AG04450 (cell line): ENCODE results near the gene CCDC157. TPM values are rescaled to one million over a fixed set of nuclear protein-coding genes. Genes with fewer than 3 reads are reported as not detected.

Experiments
- CTCF ChIA-PET: fragments of 300-600, 350-600 bp; formaldehyde crosslinking; extraction: SDS; loops from one replicate; lab custom pipeline; 2022; ENCODE audit warnings: antibody characterized with exemption, inconsistent platforms; lab: Charles Lee
- POLR2A ChIA-PET: fragments of 350-600 bp; formaldehyde crosslinking; extraction: SDS; loops from one replicate; lab custom pipeline; 2021; ENCODE audit warnings: antibody characterized with exemption, inconsistent platforms; lab: Yijun Ruan, JAX
- DNase-seq: peaks from one replicate; pipeline ENCODE4 v3.0.0-alpha.2; 2011; ENCODE audit warnings: low read depth, low spot score
- H3K27ac ChIP-seq: one replicate; pipeline ENCODE4 v1.5.1; 2012; ENCODE audit warnings: low read depth, low read length, control low read depth
- H3K27me3 ChIP-seq: one replicate; pipeline ENCODE4 v1.6.0; 2012; ENCODE audit warnings: low read length; ENCODE audit not compliant: control insufficient read depth, insufficient read depth
- H3K4me3 ChIP-seq: 2 replicates; pipeline ENCODE4 v1.5.1; 2011; ENCODE audit warnings: mild to moderate bottlenecking, low read depth, low read length, control low read depth
- H3K9me3 ChIP-seq: 2 replicates; pipeline ENCODE4 v1.5.1; 2012; ENCODE audit warnings: low read length; ENCODE audit not compliant: control insufficient read depth, insufficient read depth
- polyA plus RNA-seq: library from polyadenylated mRNA; depleted of rRNA; stranded (reverse); fragments of >200 nt; gene quantifications from 2 replicates; pipeline ENCODE4 v1.2.3, GENCODE V29; 2011
- TF ChIP-seq, protein P1 (sequence below): IDR thresholded peaks from 2 replicates; pipeline ENCODE4 v1.5.1; 2011; ENCODE audit warnings: low read depth, low read length, control low read depth, inconsistent platforms

Gene CCDC157
- polyA plus RNA-seq, 1 experiment, result 1.6 TPM

DNA sequence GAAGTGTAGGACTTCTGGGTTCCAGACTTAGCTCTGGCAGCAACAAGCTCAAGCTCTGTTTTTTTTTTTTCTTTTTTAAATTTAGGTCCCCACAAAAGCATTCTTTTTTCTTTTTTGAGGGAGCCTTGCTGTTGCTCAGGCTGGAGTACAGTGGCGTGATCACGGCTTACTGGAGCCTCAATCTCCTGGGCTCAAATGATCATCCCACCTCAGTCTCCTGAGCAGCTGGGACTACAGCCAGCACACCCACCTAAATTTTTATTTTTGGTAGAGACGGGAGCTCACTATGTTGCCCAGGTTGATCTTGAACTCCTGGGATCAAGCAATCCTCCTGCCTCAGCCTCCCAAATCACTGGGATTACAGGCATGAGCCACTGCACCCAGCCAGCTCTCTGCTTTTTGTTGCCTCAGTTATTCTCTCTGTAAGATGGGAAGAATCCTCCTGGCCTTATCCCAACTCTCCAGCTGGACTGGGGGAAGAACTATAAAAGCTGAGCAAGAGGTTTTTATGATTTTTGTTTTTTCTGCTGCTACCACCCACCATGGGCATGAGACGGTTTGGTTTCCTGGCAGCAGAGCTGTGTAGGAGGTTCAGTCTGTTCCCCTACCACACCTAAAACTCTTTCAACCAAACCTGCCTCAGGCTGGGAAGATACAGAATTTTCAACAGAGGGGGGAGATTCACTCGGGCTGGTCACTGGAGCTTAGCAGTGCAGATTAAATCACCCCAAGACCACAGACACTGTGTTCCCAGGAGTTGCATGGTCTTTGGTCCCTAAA is 57.1 kb downstream of the CCDC157 start:
- TF ChIP-seq, protein P1, sequence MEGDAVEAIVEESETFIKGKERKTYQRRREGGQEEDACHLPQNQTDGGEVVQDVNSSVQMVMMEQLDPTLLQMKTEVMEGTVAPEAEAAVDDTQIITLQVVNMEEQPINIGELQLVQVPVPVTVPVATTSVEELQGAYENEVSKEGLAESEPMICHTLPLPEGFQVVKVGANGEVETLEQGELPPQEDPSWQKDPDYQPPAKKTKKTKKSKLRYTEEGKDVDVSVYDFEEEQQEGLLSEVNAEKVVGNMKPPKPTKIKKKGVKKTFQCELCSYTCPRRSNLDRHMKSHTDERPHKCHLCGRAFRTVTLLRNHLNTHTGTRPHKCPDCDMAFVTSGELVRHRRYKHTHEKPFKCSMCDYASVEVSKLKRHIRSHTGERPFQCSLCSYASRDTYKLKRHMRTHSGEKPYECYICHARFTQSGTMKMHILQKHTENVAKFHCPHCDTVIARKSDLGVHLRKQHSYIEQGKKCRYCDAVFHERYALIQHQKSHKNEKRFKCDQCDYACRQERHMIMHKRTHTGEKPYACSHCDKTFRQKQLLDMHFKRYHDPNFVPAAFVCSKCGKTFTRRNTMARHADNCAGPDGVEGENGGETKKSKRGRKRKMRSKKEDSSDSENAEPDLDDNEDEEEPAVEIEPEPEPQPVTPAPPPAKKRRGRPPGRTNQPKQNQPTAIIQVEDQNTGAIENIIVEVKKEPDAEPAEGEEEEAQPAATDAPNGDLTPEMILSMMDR, result no peak
- peak overlapping the region; percentile 21 for H3K27ac ChIP-seq
- DNase-seq, result no peak
- H3K4me3 ChIP-seq, result no peak overlapping the region
- no peaks in the 10 kb centered on the region for H3K27me3 ChIP-seq
- CTCF ChIA-PET, result interaction anchor here (0.8 to 1.4 kb wide), 3 partner anchors 10 to 26 kb away, joined by 3 to 5 read pairs (median 4); no protein-coding TSS in a partner anchor
- no peaks in the 10 kb centered on the region for H3K9me3 ChIP-seq
- POLR2A ChIA-PET, result interaction anchor here (0.8 to 1.2 kb wide), 2 partner anchors 11 to 16 kb away, joined by 3 read pairs; no protein-coding TSS in a partner anchor

DNA sequence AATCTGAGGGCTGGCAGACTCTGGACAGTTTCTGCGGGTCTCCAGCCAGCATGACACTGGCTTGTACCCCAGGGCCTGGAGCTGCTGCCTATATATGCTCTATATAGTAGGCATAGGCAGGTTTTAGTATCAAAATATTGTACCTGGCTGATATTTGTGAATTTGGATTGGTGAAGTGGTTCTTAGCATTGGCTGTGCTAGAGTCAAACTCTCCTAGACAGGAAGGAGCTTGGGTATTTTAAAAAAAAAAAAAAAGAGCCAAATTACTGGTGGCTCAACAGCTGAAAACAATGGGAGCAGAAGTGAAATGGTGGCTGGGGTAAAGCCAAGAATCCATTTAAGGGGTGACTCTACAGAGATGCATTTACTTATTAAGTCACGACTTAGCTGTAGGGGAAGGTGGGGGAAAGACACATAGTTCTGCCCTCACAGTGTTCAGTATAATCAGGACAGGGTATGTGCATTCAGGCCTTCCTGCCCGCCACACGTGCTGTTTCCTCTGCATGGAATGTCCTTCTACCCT is 57.8 kb downstream of the CCDC157 start:
- H3K9me3 ChIP-seq, result no peaks in the 10 kb centered on the region
- no peak for DNase-seq
- TF ChIP-seq, protein P1, result no peak
- H3K27ac ChIP-seq, result no peak overlapping the region
- CTCF ChIA-PET, result interaction anchor here (0.8 kb wide), 1 partner anchor 20 kb away, joined by 3 read pairs; no protein-coding TSS in a partner anchor
- POLR2A ChIA-PET, result interaction anchor here (1.2 kb wide), 1 partner anchor 17 kb away, joined by 3 read pairs; no protein-coding TSS in a partner anchor
- H3K27me3 ChIP-seq, result no peaks in the 10 kb centered on the region
- no peak overlapping the region for H3K4me3 ChIP-seq

- no peak for DNase-seq
- no peaks in the 10 kb centered on the region for H3K27me3 ChIP-seq
- POLR2A ChIA-PET, result no interaction called here
- H3K27ac ChIP-seq, result peak overlapping the region; percentile 52
- CTCF ChIA-PET, result no interaction called here
- TF ChIP-seq, protein P1, result no peak
- H3K4me3 ChIP-seq, result no peak overlapping the region
- H3K9me3 ChIP-seq, result no peaks in the 10 kb centered on the region
Measured at GRCh38 chr22:30416403-30416802, 59.6 kb downstream of the CCDC157 start.

- Histone ChIP-seq H3K9me3 (no peaks in the 10 kb centered on the region), H3K27me3 (no peaks in the 10 kb centered on the region), H3K4me3 (no peak overlapping the region), H3K27ac (no peak overlapping the region)
- CTCF ChIA-PET, result no interaction called here
- POLR2A ChIA-PET, result no interaction called here
- TF ChIP-seq, protein P1, result no peak
- no peak for DNase-seq
Measured at GRCh38 chr22:30416837-30417236, 60.0 kb downstream of the CCDC157 start.
